Stimulated activated naive CD8-positive, alpha-beta T cell treated with anti-CD3 and anti-CD28 coated beads, Interleukin-15, Interleukin-2, amounts not matched to agents 100 ng/mL and 50 ng/mL, for 24 hours (primary cell): ENCODE measurements around the gene COL25A1.

ENCODE experiments used
- H3K27ac Mint-ChIP-seq: one replicate; pipeline ENCODE4 v1.8.0; 2021; ENCODE audit warnings: mild to moderate bottlenecking, mixed read lengths
- H3K27me3 Mint-ChIP-seq: one replicate; pipeline ENCODE4 v1.8.0; 2021; ENCODE audit warnings: mixed read lengths
- H3K36me3 Mint-ChIP-seq: one replicate; pipeline ENCODE4 v1.8.0; 2021; ENCODE audit warnings: low read depth, mixed read lengths
- H3K4me1 Mint-ChIP-seq: one replicate; pipeline ENCODE4 v1.8.0; 2021; ENCODE audit warnings: low read depth, mixed read lengths
- H3K4me3 Mint-ChIP-seq: one replicate; pipeline ENCODE4 v1.8.0; 2021; ENCODE audit warnings: mild to moderate bottlenecking, mixed read lengths
- H3K9me3 Mint-ChIP-seq: one replicate; pipeline ENCODE4 v1.8.0; 2021; ENCODE audit warnings: mixed read lengths

COL25A1 gene

DNA sequence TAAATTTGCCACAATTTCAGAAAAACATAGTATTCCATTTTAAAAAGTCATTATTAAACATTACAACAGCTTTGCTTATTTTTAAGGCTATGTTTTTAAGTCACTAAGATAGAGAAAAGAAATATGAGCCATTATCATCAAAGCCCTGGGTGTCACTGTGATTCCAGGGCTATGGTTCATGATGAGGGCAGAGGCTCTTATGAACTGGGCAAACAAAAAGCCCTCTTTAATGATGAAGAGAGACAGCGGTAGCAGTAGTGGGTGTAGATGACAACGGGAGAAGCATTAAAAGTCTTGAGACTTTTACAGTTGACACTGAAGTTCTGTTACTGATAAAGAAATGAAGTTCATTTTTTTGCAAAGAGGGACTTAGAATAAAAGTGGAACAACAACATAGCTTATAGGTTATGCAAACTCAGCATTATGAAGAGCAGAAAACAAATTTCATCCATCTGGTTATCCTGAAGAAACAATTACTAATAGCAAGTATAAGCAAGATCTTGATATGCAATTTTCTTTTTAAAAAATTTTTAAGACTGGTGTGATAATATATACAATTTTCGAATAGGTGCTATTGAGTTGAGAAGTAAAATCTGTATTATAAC lies 336.9 kb downstream of the COL25A1 start:
- no peaks in the 10 kb centered on the region for H3K27me3 Mint-ChIP-seq
- no peaks in the 10 kb centered on the region for H3K4me1 Mint-ChIP-seq
- H3K36me3 Mint-ChIP-seq, result no peaks in the 10 kb centered on the region
- H3K4me3 Mint-ChIP-seq, result no peak overlapping the region
- peaks cover 3% of the 10 kb centered on the region for H3K9me3 Mint-ChIP-seq
- no peak overlapping the region for H3K27ac Mint-ChIP-seq

- Mint-ChIP-seq H3K27ac (no peak overlapping the region), H3K4me3 (no peak overlapping the region), H3K36me3 (no peaks in the 10 kb centered on the region), H3K9me3 (peaks cover 3% of the 10 kb centered on the region), H3K4me1 (no peaks in the 10 kb centered on the region), H3K27me3 (no peaks in the 10 kb centered on the region)
These were observed 337.4 kb downstream of the COL25A1 start for GRCh38 chr4:108965016-108965415.

GRCh38 chr4:108963910-108964309 lies 338.5 kb downstream of the COL25A1 start:
- no peak overlapping the region for H3K4me3 Mint-ChIP-seq
- no peak overlapping the region for H3K27ac Mint-ChIP-seq
- H3K27me3 Mint-ChIP-seq, result no peaks in the 10 kb centered on the region
- H3K4me1 Mint-ChIP-seq, result no peaks in the 10 kb centered on the region
- H3K9me3 Mint-ChIP-seq, result no peaks in the 10 kb centered on the region
- no peaks in the 10 kb centered on the region for H3K36me3 Mint-ChIP-seq

DNA sequence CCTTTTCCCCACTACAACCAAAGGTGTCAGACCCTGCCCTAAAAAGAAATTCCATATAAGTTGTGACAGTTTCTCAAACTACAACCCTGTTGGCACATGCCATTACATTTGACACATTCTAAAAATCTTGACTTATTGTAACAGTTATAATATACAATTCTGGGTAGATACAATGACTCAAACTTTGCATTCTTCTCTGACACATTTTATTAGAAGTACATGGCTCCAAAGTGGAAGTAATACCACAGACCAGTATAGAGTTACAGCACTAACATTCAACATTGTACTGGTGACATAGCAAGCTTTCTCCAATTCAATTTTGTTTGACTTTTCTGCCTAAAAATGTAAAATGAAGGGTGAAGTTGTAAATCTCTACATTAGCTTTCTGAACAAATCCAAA lies 343.0 kb downstream of the COL25A1 start:
- Mint-ChIP-seq H3K27ac (no peak overlapping the region), H3K27me3 (no peaks in the 10 kb centered on the region), H3K9me3 (no peaks in the 10 kb centered on the region), H3K4me1 (no peaks in the 10 kb centered on the region), H3K4me3 (no peak overlapping the region), H3K36me3 (no peaks in the 10 kb centered on the region)

DNA sequence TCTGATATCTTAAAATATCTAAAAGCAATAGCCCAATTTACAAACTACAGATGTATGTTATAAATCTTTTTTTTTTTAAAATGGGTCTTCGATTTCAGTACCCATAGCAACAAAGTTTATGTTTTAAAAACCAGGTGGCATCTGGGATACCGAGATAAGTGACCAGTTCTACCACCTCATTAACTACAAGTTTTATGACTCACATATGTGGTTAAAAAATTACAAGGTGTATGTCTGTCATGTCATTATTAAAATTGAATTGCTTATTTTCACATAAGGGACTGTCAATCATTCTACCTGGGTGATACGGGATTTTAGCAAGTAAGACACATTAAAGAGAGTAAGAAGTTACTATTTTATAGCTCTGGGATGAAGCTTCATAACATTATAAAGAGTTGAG lies 347.6 kb downstream of the COL25A1 start:
- Mint-ChIP-seq H3K4me1 (no peaks in the 10 kb centered on the region), H3K4me3 (no peak overlapping the region), H3K9me3 (no peaks in the 10 kb centered on the region), H3K27me3 (peaks cover 6% of the 10 kb centered on the region), H3K27ac (no peak overlapping the region), H3K36me3 (no peaks in the 10 kb centered on the region)

GRCh38 chr4:108953941-108954340 lies 348.5 kb downstream of the COL25A1 start:
- Mint-ChIP-seq H3K4me3 (no peak overlapping the region), H3K27me3 (peaks cover 6% of the 10 kb centered on the region), H3K4me1 (no peaks in the 10 kb centered on the region), H3K36me3 (no peaks in the 10 kb centered on the region), H3K9me3 (no peaks in the 10 kb centered on the region), H3K27ac (no peak overlapping the region)

DNA sequence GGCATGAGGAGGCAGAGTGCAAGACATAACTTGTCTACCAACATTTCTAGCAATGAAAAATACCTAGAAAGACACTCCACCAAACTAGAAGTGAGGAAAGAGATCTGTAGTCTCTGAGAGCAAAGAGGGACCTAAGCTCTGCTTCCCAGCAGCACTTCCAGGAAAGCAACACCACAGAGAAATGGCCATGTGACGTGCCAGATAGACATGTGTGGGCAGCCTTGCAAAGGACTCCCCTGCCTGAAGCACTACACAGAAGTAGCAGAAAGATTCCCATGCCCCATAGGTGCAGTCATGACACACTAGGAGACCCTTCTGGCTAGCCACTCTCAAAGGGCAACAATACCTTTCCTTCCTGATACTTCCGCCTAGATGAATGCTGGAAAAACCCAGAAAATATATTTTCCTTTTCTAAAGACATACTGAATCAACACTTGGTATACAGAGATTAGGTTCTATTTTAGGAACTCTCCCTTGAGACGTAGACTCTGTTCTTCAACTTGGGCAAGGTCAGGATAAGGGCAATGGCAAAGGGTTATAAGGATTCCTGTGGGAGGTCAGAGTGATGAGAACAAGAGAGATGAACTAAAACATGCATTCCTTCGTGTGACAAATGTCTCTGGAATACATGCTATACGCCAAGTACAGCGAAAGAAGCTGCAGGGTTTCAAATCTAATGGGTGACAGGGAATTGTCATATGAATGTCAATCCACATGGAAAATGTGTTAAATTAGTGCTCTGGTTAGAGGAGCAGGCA lies 352.1 kb downstream of the COL25A1 start:
- no peak overlapping the region for H3K4me3 Mint-ChIP-seq
- H3K27ac Mint-ChIP-seq, result no peak overlapping the region
- peaks cover 6% of the 10 kb centered on the region for H3K27me3 Mint-ChIP-seq
- H3K4me1 Mint-ChIP-seq, result no peaks in the 10 kb centered on the region
- no peaks in the 10 kb centered on the region for H3K9me3 Mint-ChIP-seq
- H3K36me3 Mint-ChIP-seq, result no peaks in the 10 kb centered on the region

DNA sequence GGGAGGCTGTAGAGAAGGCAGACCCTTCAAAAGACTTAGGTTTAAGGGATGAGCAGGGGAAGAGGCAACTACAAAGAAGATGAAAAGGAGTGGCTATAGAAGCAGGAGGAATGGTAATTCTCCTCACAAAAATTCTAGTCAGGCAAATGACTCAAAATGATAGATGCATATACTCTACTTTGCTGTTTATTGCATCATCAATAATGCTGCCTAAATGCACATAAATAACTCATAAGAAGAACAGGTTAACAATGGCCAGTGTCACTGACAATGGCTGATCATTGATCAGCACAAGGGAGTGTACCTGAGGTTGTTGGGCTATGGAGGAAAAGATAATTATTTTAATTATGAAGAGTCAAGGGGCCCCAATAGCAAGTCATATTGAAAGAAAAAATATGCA lies 354.9 kb downstream of the COL25A1 start:
- no peak overlapping the region for H3K4me3 Mint-ChIP-seq
- no peak overlapping the region for H3K27ac Mint-ChIP-seq
- peaks cover 6% of the 10 kb centered on the region for H3K27me3 Mint-ChIP-seq
- no peaks in the 10 kb centered on the region for H3K9me3 Mint-ChIP-seq
- no peaks in the 10 kb centered on the region for H3K4me1 Mint-ChIP-seq
- no peaks in the 10 kb centered on the region for H3K36me3 Mint-ChIP-seq

- Mint-ChIP-seq H3K27me3 (peaks cover 3% of the 10 kb centered on the region), H3K36me3 (no peaks in the 10 kb centered on the region), H3K27ac (no peak overlapping the region), H3K4me3 (no peak overlapping the region), H3K9me3 (no peaks in the 10 kb centered on the region), H3K4me1 (no peaks in the 10 kb centered on the region)
These were observed 356.2 kb downstream of the COL25A1 start for GRCh38 chr4:108946237-108946636.

GRCh38 chr4:108943976-108944591 lies 358.4 kb downstream of the COL25A1 start:
- H3K27me3 Mint-ChIP-seq, result no peaks in the 10 kb centered on the region
- H3K4me3 Mint-ChIP-seq, result no peak overlapping the region
- no peaks in the 10 kb centered on the region for H3K9me3 Mint-ChIP-seq
- no peaks in the 10 kb centered on the region for H3K4me1 Mint-ChIP-seq
- no peak overlapping the region for H3K27ac Mint-ChIP-seq
- no peaks in the 10 kb centered on the region for H3K36me3 Mint-ChIP-seq

DNA sequence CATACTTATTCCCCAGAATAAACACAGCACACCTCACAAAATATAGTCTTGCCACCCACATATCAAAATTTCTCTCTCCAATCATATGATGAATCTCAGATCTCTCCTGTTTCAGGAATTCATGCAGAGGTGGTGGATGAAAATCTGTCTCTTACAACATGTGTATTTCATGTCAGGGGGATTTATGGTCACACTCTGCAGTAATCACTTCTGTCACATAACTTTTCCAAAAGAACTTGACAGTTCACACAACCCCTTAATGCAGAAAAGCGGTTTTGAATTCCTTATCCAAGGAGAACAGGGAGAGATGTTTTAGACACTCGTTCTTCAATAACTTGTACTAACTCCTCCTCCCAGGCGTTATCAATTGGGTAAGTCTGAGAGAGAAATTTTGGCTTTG lies 359.1 kb downstream of the COL25A1 start:
- Mint-ChIP-seq H3K36me3 (no peaks in the 10 kb centered on the region), H3K9me3 (no peaks in the 10 kb centered on the region), H3K4me1 (no peaks in the 10 kb centered on the region), H3K4me3 (no peak overlapping the region), H3K27me3 (no peaks in the 10 kb centered on the region), H3K27ac (no peak overlapping the region)

DNA sequence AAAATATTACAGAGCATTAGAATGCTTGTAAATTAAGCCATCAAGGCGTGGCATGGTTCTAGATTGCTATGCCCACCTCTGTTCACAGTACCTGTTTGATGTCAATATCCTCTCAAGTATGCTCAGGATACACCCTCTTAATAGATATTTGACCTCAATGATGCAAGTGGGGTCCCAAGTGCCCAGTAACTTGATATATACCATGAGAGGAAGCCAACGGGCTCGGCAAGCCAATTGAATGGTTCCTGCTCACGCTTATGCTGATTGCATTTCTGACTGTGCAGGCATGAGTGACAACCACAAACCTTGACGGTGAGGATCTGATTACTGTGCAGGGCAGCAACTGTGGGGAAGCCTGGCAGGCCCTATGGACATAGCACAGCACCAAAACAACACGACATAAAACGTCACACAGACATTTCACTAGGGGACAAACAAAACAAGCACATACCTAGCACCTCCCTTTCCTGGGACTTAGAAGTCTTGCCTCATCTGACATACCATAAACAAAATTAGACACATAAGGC lies 360.5 kb downstream of the COL25A1 start:
- H3K4me3 Mint-ChIP-seq, result no peak overlapping the region
- H3K36me3 Mint-ChIP-seq, result no peaks in the 10 kb centered on the region
- H3K9me3 Mint-ChIP-seq, result no peaks in the 10 kb centered on the region
- no peaks in the 10 kb centered on the region for H3K4me1 Mint-ChIP-seq
- no peak overlapping the region for H3K27ac Mint-ChIP-seq
- no peaks in the 10 kb centered on the region for H3K27me3 Mint-ChIP-seq

DNA sequence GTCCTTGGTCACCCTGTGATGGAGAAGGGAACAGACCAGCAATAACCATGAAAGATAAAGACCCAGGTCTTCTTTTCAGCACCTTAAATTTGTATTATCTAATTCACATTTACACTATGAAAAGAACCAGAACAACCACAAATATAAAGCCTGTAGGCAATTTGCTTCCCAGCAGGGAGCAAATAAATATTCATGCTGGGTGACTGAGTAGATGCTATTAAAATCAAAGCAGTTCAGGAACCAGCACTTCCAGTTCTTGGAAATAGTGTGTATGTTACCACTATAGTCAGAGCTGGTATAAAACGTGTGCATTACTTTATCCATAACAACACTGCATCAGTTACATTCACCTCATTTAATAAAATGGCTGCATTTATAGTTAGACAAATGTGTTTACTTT lies 361.8 kb downstream of the COL25A1 start:
- H3K27me3 Mint-ChIP-seq, result no peaks in the 10 kb centered on the region
- H3K9me3 Mint-ChIP-seq, result no peaks in the 10 kb centered on the region
- H3K27ac Mint-ChIP-seq, result no peak overlapping the region

GRCh38 chr4:108940149-108940548 lies 362.3 kb downstream of the COL25A1 start:
- Mint-ChIP-seq H3K27ac (no peak overlapping the region), H3K4me3 (no peak overlapping the region), H3K9me3 (no peaks in the 10 kb centered on the region), H3K4me1 (no peaks in the 10 kb centered on the region), H3K36me3 (no peaks in the 10 kb centered on the region), H3K27me3 (no peaks in the 10 kb centered on the region)

More for the DNA sequence above, 361.8 kb downstream of the COL25A1 start:
- Mint-ChIP-seq H3K4me3 (no peak overlapping the region), H3K36me3 (no peaks in the 10 kb centered on the region), H3K4me1 (no peaks in the 10 kb centered on the region)

- Mint-ChIP-seq H3K27me3 (no peaks in the 10 kb centered on the region), H3K9me3 (no peaks in the 10 kb centered on the region), H3K27ac (no peak overlapping the region)
These were observed 365.4 kb downstream of the COL25A1 start for GRCh38 chr4:108937066-108937465.

More at GRCh38 chr4:108937066-108937465, 365.4 kb downstream of the COL25A1 start:
- H3K36me3 Mint-ChIP-seq, result no peaks in the 10 kb centered on the region
- H3K4me3 Mint-ChIP-seq, result no peak overlapping the region
- H3K4me1 Mint-ChIP-seq, result no peaks in the 10 kb centered on the region
